NCI-H446 (cell line): ENCODE results near the gene IL4I1.

Experiments
- DNase-seq, 2 experiments: peaks; one replicate each; lab custom pipeline; 2025; lab: John Stamatoyannopoulos, UW

The IL4I1 gene

GRCh38 chr19:49924004-49924880 is 27.6 kb upstream of the IL4I1 start:
- peak; percentile 27 to 68 for DNase-seq

- DNase-seq: no peak
Observed at GRCh38 chr19:49923055-49924003, 26.6 kb upstream of the IL4I1 start.

GRCh38 chr19:49921871-49922795 is 25.4 kb upstream of the IL4I1 start:
- no peak for DNase-seq

- DNase-seq: no peak
Observed at GRCh38 chr19:49920624-49921363, 24.1 kb upstream of the IL4I1 start.

GRCh38 chr19:49918089-49918488 is 21.4 kb upstream of the IL4I1 start:
- no peak for DNase-seq

GRCh38 chr19:49916839-49917733 is 20.4 kb upstream of the IL4I1 start:
- no peak for DNase-seq

GRCh38 chr19:49915271-49915670 is 18.6 kb upstream of the IL4I1 start:
- DNase-seq: no peak

- DNase-seq: no peak
Observed at GRCh38 chr19:49913720-49914119, 17.0 kb upstream of the IL4I1 start.

- DNase-seq: no peak
Observed at GRCh38 chr19:49912965-49913685, 16.4 kb upstream of the IL4I1 start.

- DNase-seq: no peak
Observed at GRCh38 chr19:49911381-49912145, 14.9 kb upstream of the IL4I1 start.

GRCh38 chr19:49910179-49910578 is 13.5 kb upstream of the IL4I1 start:
- DNase-seq: no peak

- no peak for DNase-seq
Observed at GRCh38 chr19:49908480-49909420, 12.1 kb upstream of the IL4I1 start.

GRCh38 chr19:49907745-49908446 is 11.2 kb upstream of the IL4I1 start:
- no peak for DNase-seq

GRCh38 chr19:49906879-49907564 is 10.3 kb upstream of the IL4I1 start:
- DNase-seq: no peak

- DNase-seq: no peak
Observed at GRCh38 chr19:49904136-49904535, 7.4 kb upstream of the IL4I1 start.
